NT2/D1 (cell line): Measurements from ENCODE around the gene PRR36.

Experiments used
- YY1 ChIP-seq: IDR thresholded peaks from 2 replicates; pipeline ENCODE4 v1.6.1; 2011; ENCODE audit not compliant: insufficient read length, insufficient read depth
- ZNF274 ChIP-seq: IDR thresholded peaks from 2 replicates; pipeline ENCODE4 v1.6.1; 2011; ENCODE audit warnings: mild to moderate bottlenecking, low read depth, low read length

DNA sequence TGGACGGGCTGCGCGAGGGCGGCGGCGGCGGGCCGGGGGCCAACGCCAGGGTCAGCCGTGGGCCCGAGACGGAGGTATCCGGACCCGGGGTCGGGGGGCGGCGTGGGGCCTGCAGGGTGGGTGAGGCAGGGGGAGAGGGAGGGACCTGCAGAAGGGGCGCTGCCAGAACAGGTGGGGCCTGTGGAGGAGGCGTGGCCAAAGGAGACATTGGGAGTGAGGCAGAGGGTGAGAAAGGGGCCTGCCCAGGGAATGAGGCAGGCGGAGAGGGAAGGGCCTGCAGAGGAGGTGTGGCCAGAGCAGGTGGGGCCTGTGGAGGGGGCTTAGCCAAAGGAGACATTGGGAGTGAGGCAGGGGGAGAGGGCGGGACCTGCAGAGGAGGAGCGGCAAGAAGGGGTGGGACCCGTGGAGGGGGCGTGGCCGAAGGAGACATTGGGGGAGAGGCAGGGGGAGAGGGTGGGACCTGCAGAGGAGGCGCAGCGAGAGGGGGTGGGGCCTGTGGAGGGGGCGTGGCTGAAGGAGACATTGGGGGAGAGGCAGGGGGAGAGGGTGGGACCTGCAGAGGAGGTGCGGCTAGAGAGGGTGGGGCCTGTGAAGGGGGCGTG, 4.2 kb downstream of the PRR36 start:
- no peak for TF ChIP-seq YY1
- TF ChIP-seq ZNF274: no peak
